Measurements from ENCODE around the gene BCHE.

Gene BCHE

GRCh38 chr3:165874663-165875489, 37.7 kb upstream of the BCHE start:
- TF ChIP-seq, protein P1, sequence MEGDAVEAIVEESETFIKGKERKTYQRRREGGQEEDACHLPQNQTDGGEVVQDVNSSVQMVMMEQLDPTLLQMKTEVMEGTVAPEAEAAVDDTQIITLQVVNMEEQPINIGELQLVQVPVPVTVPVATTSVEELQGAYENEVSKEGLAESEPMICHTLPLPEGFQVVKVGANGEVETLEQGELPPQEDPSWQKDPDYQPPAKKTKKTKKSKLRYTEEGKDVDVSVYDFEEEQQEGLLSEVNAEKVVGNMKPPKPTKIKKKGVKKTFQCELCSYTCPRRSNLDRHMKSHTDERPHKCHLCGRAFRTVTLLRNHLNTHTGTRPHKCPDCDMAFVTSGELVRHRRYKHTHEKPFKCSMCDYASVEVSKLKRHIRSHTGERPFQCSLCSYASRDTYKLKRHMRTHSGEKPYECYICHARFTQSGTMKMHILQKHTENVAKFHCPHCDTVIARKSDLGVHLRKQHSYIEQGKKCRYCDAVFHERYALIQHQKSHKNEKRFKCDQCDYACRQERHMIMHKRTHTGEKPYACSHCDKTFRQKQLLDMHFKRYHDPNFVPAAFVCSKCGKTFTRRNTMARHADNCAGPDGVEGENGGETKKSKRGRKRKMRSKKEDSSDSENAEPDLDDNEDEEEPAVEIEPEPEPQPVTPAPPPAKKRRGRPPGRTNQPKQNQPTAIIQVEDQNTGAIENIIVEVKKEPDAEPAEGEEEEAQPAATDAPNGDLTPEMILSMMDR (conservative IDR thresholded peaks at IDR 0.05; ENCODE audit: low read depth, low read length), result no peak
- no peak overlapping the region for H3K4me3 ChIP-seq (ENCODE audit: low read depth, low read length)
- no peak for DNase-seq (ENCODE audit: low read depth)

GRCh38 chr3:165868088-165868487, 30.9 kb upstream of the BCHE start:
- TF ChIP-seq, protein P1 (conservative IDR thresholded peaks at IDR 0.05; ENCODE audit: low read depth, low read length), result no peak
- no peak for DNase-seq (ENCODE audit: low read depth)
- H3K4me3 ChIP-seq (ENCODE audit: low read depth, low read length), result no peak overlapping the region

DNA sequence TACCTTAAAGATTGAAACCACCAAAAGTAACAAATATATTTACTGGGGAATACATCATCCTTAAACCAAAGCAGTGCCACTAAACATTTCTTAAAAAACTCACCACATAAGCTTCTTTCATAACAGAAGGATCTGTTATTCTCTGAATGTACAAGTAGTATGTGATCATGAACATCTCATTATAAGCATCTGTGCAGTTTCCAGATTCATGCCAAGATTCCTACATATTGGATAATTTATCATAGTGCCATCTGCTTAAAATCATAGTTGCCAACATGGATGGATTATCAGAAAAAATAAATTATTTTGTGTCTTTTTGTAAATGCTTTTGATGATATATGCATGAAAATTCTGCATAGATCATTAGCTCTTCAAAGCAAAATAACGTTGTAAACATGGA, 21.8 kb upstream of the BCHE start:
- TF ChIP-seq, protein P1 (conservative IDR thresholded peaks at IDR 0.05; ENCODE audit: low read depth, low read length), result no peak
- DNase-seq (ENCODE audit: low read depth), result no peak
- H3K4me3 ChIP-seq (ENCODE audit: low read depth, low read length), result no peak overlapping the region

GRCh38 chr3:165855581-165855980, 18.4 kb upstream of the BCHE start:
- TF ChIP-seq, protein P1 (conservative IDR thresholded peaks at IDR 0.05; ENCODE audit: low read depth, low read length), result no peak
- no peak overlapping the region for H3K4me3 ChIP-seq (ENCODE audit: low read depth, low read length)
- DNase-seq (ENCODE audit: low read depth), result peak; percentile 46

- TF ChIP-seq, protein P1 (conservative IDR thresholded peaks at IDR 0.05; ENCODE audit: low read depth, low read length), result peak; percentile 53
- peak; percentile 23 for DNase-seq (ENCODE audit: low read depth)
- H3K4me3 ChIP-seq (ENCODE audit: low read depth, low read length), result no peak overlapping the region
Observed at GRCh38 chr3:165854696-165855095, 17.5 kb upstream of the BCHE start.

DNA sequence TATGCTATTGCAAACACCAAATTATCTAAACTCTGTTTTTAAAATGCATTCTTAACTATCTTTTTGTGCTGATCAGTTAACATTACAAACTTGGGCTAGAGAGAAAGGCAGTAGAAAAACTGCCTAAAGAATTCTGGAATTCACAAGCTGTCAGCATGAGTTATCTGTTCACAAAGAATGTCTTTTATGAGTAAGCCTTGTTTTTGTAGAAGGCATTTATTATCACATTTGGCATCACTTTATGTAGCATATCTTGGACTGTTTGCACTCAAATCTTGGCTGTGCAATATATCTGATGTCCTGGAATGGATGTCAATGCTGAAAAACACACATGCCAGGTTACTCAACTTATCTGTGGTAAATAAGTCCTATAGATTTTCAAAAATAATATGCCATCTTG, 15.5 kb upstream of the BCHE start:
- TF ChIP-seq, protein P1 (conservative IDR thresholded peaks at IDR 0.05; ENCODE audit: low read depth, low read length), result no peak
- H3K4me3 ChIP-seq (ENCODE audit: low read depth, low read length), result no peak overlapping the region
- peak; percentile 33 for DNase-seq (ENCODE audit: low read depth)

DNA sequence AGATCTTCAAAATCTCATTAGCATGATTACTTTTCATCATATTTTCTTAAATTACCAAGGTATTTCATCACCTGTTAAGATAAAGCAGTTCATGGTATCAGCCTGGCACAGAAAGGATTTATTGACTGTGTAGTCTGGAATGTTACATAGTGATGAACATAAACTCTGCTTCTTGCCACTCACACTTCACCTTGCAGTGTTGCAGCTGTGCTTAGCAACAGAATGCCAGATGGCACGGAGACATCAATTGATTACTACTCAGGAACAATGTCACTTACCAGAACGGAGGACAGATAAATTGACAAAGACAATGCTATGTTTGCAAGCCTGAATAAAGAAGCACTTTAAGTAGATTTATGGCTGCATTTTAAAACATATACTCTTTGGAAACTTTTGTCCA, 15.0 kb upstream of the BCHE start:
- H3K4me3 ChIP-seq (ENCODE audit: low read depth, low read length), result no peak overlapping the region
- TF ChIP-seq, protein P1 (conservative IDR thresholded peaks at IDR 0.05; ENCODE audit: low read depth, low read length), result no peak
- peak; percentile 2 for DNase-seq (ENCODE audit: low read depth)

All from choroid plexus epithelial cell (primary cell).